Parathyroid adenoma (tissue), 2 donors: Measurements from ENCODE around the gene ZGPAT.

Experiments
- H2AFZ ChIP-seq: fragments of 300-600 bp; sonication (generic); one replicate; pipeline ENCODE4 v1.7.0; 2017; ENCODE audit warnings: antibody characterized with exemption, mild to moderate bottlenecking
- H3K27ac ChIP-seq: fragments of 300-600 bp; sonication (generic); one replicate; pipeline ENCODE4 v1.7.0; 2017
- H3K27me3 ChIP-seq: fragments of 300-600 bp; sonication (generic); one replicate; pipeline ENCODE4 v1.7.0; 2017; ENCODE audit warnings: low read length; ENCODE audit not compliant: control insufficient read depth, insufficient read depth
- H3K36me3 ChIP-seq: fragments of 300-600 bp; sonication (generic); one replicate; pipeline ENCODE4 v1.7.0; 2017; ENCODE audit warnings: low read length; ENCODE audit not compliant: control insufficient read depth, insufficient read depth
- H3K4me1 ChIP-seq: fragments of 300-600 bp; sonication (generic); one replicate; pipeline ENCODE4 v1.7.0; 2017; ENCODE audit warnings: control low read depth
- H3K4me2 ChIP-seq: fragments of 300-600 bp; sonication (generic); one replicate; pipeline ENCODE4 v1.7.0; 2017; ENCODE audit warnings: low read length
- H3K4me3 ChIP-seq: fragments of 300-600 bp; sonication (generic); one replicate; pipeline ENCODE4 v1.7.0; 2017; ENCODE audit warnings: low read depth, low read length
- H3K79me2 ChIP-seq: fragments of 300-600 bp; sonication (generic); one replicate; pipeline ENCODE4 v1.7.0; 2017; ENCODE audit warnings: control low read depth
- H3K9ac ChIP-seq: fragments of 300-600 bp; sonication (generic); one replicate; pipeline ENCODE4 v1.7.0; 2017; ENCODE audit warnings: mild to moderate bottlenecking
- H3K9me3 ChIP-seq: fragments of 300-600 bp; sonication (generic); one replicate; pipeline ENCODE4 v1.7.0; 2017; ENCODE audit warnings: low read length; ENCODE audit not compliant: control insufficient read depth
- CTCF ChIP-seq: fragments of 300-600 bp; sonication (generic); IDR thresholded peaks from one replicate; pipeline ENCODE4 v1.7.0; 2017; ENCODE audit warnings: antibody characterized with exemption, mild to moderate bottlenecking
- donor health status: primary hyperparathyroidism.

The ZGPAT gene

DNA sequence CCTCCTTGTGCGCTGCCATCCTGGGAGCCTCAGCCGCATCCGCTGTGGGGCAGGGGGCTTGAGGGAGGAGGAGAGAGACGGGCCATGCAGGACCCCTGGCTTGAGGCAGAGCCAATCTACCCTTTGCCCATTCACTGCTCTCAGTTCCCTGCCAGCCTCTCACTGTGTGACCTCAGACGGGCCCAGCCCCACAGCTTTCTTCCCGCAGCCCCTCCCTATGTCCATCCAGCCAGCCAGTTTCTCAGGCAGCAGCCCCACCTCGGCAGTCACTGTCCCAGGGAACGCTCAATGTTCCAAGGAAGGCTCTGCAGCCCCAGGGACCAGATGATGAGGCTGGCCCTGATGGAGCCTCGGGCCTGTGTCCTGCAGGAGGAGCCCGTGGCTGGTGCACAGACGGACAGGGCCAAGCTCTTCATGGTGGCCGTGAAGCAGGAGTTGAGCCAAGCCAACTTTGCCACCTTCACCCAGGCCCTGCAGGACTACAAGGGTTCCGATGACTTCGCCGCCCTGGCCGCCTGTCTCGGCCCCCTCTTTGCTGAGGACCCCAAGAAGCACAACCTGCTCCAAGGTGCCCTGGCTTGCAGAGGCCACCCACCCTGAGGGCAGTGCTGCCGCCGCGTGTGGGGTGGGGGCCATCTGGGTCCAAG, 15.3 kb upstream of the ZGPAT start:
- Histone ChIP-seq H3K4me3 (no peak overlapping the region), H3K36me3 (no peaks in the 10 kb centered on the region), H3K4me1 (no peaks in the 10 kb centered on the region), H3K4me2 (no peak overlapping the region), H3K27me3 (no peaks in the 10 kb centered on the region), H3K9me3 (no peaks in the 10 kb centered on the region), H3K27ac (no peak overlapping the region), H2AFZ (no peak overlapping the region), H3K79me2 (peaks cover 4% of the 10 kb centered on the region), H3K9ac (no peak overlapping the region)
- TF ChIP-seq CTCF, result no peak

- Histone ChIP-seq H3K27ac (no peak overlapping the region), H2AFZ (no peak overlapping the region)
Observed at GRCh38 chr20:63693083-63693732, 14.6 kb upstream of the ZGPAT start.

DNA sequence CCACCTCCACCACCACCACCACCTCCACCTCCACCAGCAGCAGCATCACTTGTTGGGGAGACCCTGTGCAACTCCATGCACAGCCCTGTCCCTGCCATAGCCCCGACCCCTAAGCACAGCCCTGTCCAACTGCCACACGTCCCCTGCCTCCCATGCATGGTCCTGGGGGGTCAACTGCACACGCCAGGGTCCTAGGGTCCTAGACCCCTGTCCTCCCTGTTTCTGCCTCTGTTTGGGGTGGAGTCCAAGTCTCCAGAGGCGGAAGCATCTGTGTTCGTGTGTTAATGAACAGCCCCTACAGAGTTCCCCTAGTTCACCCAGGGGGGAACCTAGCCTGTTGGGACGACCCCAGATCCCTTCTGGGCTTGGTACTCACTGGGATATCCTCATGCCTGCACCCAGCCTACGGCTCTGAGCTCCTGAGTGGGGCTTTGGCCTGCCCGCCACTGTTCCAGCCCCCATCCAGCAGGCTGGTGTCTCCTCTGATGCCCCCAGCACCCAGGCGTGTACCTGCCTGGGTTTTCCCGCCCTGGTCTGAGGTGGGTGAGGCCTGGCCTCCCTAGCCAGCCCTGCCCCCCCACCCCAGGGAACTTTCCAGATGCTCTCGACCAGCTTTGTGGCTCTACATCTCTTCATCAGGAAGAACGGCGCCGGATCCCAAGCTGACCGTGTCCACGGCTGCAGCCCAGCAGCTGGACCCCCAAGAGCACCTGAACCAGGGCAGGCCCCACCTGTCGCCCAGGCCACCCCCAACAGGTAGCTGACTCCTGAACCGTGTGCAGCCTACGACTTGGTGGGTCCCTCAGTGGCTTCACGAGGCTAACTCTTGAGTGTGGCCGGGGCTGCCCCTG, 13.9 kb upstream of the ZGPAT start:
- no peaks in the 10 kb centered on the region for H3K36me3 ChIP-seq
- H3K27ac ChIP-seq, result no peak overlapping the region
- no peak for TF ChIP-seq CTCF
- H3K4me3 ChIP-seq, result no peak overlapping the region
- no peak overlapping the region for H3K9ac ChIP-seq
- H3K4me2 ChIP-seq, result no peak overlapping the region
- H3K9me3 ChIP-seq, result no peaks in the 10 kb centered on the region
- H3K4me1 ChIP-seq, result no peaks in the 10 kb centered on the region
- peaks cover 9% of the 10 kb centered on the region for H3K79me2 ChIP-seq
- no peak overlapping the region for H2AFZ ChIP-seq
- H3K27me3 ChIP-seq, result no peaks in the 10 kb centered on the region

More at GRCh38 chr20:63693083-63693732, 14.6 kb upstream of the ZGPAT start:
- H3K9me3 ChIP-seq, result no peaks in the 10 kb centered on the region
- H3K27me3 ChIP-seq, result no peaks in the 10 kb centered on the region
- H3K36me3 ChIP-seq, result no peaks in the 10 kb centered on the region
- no peak for TF ChIP-seq CTCF
- H3K9ac ChIP-seq, result no peak overlapping the region
- no peak overlapping the region for H3K4me3 ChIP-seq
- no peak overlapping the region for H3K4me2 ChIP-seq
- H3K79me2 ChIP-seq, result peaks cover 4% of the 10 kb centered on the region
- no peaks in the 10 kb centered on the region for H3K4me1 ChIP-seq

DNA sequence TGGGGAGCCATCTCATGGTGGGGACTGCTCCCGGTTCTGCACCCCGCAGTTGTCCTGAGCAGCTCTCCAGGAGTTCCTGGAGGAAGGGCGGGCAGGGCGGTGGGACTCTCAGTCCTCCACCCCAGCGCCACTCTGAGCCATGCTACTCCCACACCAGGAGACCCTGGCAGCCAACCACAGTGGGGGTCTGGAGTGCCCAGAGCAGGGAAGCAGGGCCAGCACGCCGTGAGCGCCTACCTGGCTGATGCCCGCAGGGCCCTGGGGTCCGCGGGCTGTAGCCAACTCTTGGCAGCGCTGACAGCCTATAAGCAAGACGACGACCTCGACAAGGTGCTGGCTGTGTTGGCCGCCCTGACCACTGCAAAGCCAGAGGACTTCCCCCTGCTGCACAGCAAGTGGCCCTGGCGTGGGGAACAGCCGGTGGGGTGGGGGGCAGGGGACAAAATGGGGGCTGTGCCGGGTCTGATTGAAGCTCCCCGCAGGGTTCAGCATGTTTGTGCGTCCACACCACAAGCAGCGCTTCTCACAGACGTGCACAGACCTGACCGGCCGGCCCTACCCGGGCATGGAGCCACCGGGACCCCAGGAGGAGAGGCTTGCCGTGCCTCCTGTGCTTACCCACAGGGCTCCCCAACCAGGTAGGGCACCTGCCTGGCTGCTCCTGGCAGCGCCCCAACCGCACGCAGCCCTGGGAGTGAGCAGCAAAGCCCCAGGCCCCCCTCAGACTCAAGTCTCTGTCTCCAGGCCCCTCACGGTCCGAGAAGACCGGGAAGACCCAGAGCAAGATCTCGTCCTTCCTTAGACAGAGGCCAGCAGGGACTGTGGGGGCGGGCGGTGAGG, 13.0 kb upstream of the ZGPAT start:
- Histone ChIP-seq H2AFZ (no peak overlapping the region), H3K4me3 (no peak overlapping the region), H3K27me3 (no peaks in the 10 kb centered on the region), H3K9me3 (no peaks in the 10 kb centered on the region), H3K27ac (no peak overlapping the region), H3K36me3 (no peaks in the 10 kb centered on the region), H3K4me2 (no peak overlapping the region), H3K4me1 (no peaks in the 10 kb centered on the region), H3K79me2 (peaks cover 14% of the 10 kb centered on the region), H3K9ac (no peak overlapping the region)
- no peak for TF ChIP-seq CTCF
